NCI-H526 (cell line): ENCODE data around the gene HDAC1.

ENCODE experiments used
- DNase-seq, 2 experiments: peaks; one replicate each; lab custom pipeline; 2025; lab: John Stamatoyannopoulos, UW

Gene HDAC1

GRCh38 chr1:32330558-32331151 is 38.8 kb downstream of the HDAC1 start:
- no peak for DNase-seq

- no peak for DNase-seq
Observed at GRCh38 chr1:32331549-32331948, 39.7 kb downstream of the HDAC1 start.

GRCh38 chr1:32332290-32333079 is 40.6 kb downstream of the HDAC1 start:
- peak in 1 of 2 experiments; percentile 51 for DNase-seq

GRCh38 chr1:32333251-32333963 is 41.5 kb downstream of the HDAC1 start:
- DNase-seq: no peak

GRCh38 chr1:32334274-32334861 is 42.5 kb downstream of the HDAC1 start:
- peak in 1 of 2 experiments; percentile 39 for DNase-seq

- DNase-seq: peak in 1 of 2 experiments; percentile 76
Observed at GRCh38 chr1:32334864-32335534, 43.1 kb downstream of the HDAC1 start.

- DNase-seq: no peak
Observed at GRCh38 chr1:32335535-32335789, 43.6 kb downstream of the HDAC1 start.

GRCh38 chr1:32335790-32336590 is 44.1 kb downstream of the HDAC1 start, which contains the start of gene MARCKSL1:
Gene MARCKSL1, minus strand, starts transcription at chr1:32336233. Its CDS starts 200 bp downstream, at chr1:32336033.
- DNase-seq: peak; percentile 39 to 85

- no peak for DNase-seq
Observed at GRCh38 chr1:32336591-32336932, 44.7 kb downstream of the HDAC1 start.

GRCh38 chr1:32336963-32337675 is 45.2 kb downstream of the HDAC1 start:
- peak in 1 of 2 experiments; percentile 63 for DNase-seq

GRCh38 chr1:32337855-32338636 is 46.2 kb downstream of the HDAC1 start:
- DNase-seq: peak; percentile 93 to 94

- DNase-seq: no peak
Observed at GRCh38 chr1:32338637-32339145, 46.8 kb downstream of the HDAC1 start.

GRCh38 chr1:32339363-32339978 is 47.6 kb downstream of the HDAC1 start:
- no peak for DNase-seq

GRCh38 chr1:32341186-32341757 is 49.4 kb downstream of the HDAC1 start:
- DNase-seq: no peak

GRCh38 chr1:32341971-32342370 is 50.1 kb downstream of the HDAC1 start:
- no peak for DNase-seq

GRCh38 chr1:32342704-32343103 is 50.8 kb downstream of the HDAC1 start:
- no peak for DNase-seq

GRCh38 chr1:32345289-32345827 is 53.5 kb downstream of the HDAC1 start:
- no peak for DNase-seq

GRCh38 chr1:32346532-32347157 is 54.8 kb downstream of the HDAC1 start:
- DNase-seq: no peak
